T47D (cell line): ENCODE measurements around the gene RPP25.

Experiments used
- DNase-seq, 2 experiments: peaks; one replicate each; pipeline versions ENCODE4 v3.0.0 to v3.0.0-alpha.2; 2011 to 2012; ENCODE audit warnings: low read depth in 1 of 2, low spot score in 1 of 2
- JUND ChIP-seq: IDR thresholded peaks from 2 replicates; pipeline ENCODE4 v1.6.1; 2012; ENCODE audit warnings: low read depth
- in situ Hi-C: cut with HindIII; loops from 2 replicates; pipeline ENCODE4 v1.10.0; 2016; ENCODE audit warnings: low sequenced_read_pairs, low pct_unique_long_range_greater_than_20kb

Gene RPP25

DNA sequence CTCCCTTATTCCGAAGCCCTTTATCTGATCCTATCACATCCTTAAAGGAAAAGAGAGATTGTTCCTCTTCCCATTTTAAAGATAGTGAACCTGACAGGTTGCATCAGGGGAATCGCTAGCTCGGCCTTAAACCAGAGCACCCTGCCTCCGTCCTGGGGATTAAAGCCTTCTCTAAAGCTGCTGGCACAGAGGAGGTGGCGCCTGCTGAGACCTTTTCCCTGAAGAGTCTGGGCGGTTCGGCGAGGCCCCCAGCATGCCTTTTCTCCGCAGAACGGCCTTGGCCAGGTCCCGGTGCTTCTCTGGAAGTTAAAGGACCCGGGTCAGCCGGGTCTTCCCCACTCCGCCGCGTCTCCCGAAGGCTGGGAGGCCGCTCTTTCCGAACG lies 50.5 kb downstream of the RPP25 start:
- peak in 1 of 2 experiments; percentile 21 for DNase-seq
- TF ChIP-seq JUND = no peak
- in situ Hi-C loops = no loop called here
